HG02973 (cell line): Measurements from ENCODE around the gene RYR1.
"Not testable (repeated sequence)": the region's sequence is repeated elsewhere in the genome, so short reads cannot be mapped to it uniquely, and the experiment has no call there.

Experiments used
- ATAC-seq: cut with Tn5 transposase; IDR thresholded peaks from one replicate; pipeline ENCODE4 v1.9.1; 2021; ENCODE audit warnings: moderate library complexity; ENCODE audit not compliant: unreplicated experiment

The RYR1 gene

DNA sequence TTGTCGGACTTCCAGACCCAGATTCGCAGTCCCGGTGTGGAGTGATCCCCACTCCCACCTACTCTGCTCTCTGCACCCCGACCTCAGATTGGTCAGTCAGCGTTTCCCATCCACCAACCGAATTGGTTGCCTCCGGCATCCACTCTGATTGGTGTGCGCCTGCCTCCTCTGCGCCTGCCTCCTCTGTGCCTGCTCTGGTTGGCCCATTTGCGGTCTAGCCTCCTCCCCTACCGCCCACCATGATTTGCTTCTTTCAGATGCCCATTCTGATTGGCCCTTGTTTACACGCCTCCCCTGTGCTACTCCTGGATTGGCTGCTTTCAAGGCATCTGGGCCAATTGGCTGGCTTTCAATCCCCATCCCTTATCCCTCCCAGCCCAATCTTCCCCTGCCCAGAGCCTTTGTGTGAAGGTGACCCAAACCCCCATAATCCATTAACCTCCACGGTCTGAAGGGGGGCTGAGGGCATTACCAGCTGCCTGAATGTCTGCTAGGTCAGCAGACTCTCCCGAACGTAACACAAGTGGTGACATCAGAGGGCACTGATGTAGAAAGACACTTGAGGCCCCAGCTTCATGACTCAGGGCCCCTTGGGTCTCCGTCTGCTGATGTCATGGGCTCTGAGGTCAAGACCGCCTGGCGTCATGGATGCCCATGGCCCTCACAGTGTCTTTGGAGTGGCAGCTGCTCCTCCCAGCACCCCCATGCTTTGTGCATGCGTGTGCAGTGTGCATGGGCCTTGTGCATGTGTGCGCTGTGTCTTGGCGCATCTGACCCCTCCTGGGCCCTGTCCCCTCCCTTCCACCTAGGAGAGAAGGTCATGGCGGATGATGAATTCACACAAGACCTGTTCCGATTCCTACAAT lies 103.8 kb downstream of the RYR1 start:
- ATAC-seq, result no peak

- no peak for ATAC-seq
These were observed 104.9 kb downstream of the RYR1 start for GRCh38 chr19:38538386-38538785.

GRCh38 chr19:38538793-38539528 lies 105.5 kb downstream of the RYR1 start:
- no peak for ATAC-seq

DNA sequence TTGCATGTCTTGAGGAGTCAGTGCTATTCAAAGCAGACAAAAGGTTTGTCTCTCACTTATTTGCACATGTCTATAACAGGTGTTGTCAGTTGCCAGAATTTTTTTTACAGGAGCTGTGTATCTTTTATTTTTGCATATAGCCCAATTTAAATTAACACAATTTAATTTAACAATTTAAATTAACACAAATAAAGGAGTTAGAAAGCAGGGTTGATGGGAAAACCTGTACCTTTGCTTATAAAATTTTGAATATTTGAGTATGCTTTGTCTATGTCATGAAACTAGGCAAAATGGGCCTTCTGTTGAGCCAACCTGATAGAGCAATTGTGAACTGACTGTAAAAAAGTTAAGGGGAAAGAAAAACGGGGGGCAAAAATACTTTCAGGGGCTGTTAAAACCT lies 106.3 kb downstream of the RYR1 start:
- ATAC-seq, result no peak

DNA sequence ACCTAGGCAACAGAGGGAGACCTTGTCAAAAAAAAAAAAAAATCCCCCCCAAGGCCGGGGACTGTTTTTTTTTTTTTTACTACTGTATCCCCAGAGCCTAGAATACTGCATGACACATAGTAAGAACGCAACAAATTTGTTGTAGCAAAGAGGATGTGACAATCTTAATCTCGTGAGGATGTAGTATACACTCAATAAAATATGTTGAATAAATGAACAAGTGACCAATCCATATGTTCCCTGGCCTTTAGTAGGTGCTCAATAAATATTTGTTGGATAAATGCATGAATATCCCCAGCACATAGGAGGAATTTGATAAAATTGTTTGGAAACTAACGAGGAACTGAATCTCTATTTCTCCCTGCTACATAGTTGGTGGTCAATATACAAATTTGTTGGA lies 108.5 kb downstream of the RYR1 start:
- ATAC-seq, result no peak

DNA sequence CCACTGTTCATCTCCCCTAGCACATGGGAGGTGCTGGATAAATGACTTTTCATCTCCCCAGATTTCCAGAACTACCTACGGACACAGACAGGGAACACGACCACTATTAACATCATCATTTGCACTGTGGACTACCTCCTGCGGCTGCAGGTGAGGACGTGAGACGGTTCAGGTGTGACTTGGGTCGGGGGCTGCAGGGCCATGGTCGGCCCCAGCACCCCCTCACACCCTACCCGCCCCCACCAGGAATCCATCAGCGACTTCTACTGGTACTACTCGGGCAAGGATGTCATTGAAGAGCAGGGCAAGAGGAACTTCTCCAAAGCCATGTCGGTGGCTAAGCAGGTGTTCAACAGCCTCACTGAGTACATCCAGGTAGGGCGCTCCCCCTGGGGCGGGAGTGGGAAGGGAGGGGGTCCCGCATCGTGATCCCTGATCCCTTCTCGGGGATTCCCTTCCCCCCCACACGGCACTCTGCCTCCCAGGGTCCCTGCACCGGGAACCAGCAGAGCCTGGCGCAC lies 109.9 kb downstream of the RYR1 start:
- no peak for ATAC-seq

DNA sequence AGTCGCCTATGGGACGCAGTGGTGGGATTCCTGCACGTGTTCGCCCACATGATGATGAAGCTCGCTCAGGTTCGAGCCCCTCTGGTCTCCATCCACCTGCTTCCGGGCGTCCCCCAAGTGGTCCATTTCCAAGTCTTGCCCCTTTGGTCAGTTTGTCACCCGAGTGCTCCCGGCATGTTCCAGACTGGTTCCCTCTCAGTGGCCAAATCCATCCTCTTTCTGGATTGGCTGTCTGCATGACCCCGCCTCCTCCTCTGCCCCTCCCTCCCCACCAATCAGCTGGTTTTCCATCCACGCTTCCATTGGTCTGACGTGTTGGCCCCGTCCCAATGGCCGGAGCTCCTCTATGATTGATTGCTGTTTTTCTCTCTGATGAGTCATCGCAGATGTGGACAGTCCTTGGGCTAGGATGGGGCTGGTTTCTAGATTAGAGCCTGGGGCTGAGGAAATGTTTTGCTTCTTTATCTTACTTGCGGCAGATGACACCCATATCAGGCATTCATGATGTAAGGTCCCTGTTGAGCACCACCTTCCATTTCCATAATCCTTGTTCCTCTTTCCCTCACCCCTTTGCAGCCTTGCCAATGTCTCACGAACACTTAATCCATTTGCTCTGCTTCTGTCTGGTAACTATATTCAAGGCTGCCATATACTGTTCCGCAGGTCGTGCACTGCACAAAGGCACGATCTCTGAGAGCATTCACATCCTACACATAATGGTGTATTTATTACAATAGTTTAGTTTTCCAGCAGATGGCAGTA lies 110.5 kb downstream of the RYR1 start:
- peak; percentile 74 for ATAC-seq

- no peak for ATAC-seq
These were observed 111.3 kb downstream of the RYR1 start for GRCh38 chr19:38544569-38545315.

DNA sequence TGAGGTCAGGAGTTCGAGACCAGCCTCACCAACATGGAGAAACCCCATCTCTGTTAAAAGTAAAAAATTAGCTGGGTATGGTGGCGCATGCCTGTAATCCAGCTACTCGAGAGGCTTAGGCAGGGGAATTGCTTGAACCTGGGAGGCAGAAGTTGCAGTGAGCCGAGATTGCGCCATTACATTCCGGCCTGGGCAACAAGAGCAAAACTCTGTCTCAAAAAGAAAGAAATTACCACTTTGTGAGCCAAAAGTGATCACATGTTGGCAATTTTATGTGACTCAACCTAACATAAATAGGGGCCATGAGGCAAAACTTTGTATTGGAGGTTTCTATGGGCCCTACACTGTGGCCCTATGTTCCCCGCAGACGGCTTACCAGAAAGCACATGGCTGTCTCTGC lies 112.1 kb downstream of the RYR1 start:
- ATAC-seq, result no peak

- ATAC-seq, result no peak
These were observed 113.9 kb downstream of the RYR1 start for GRCh38 chr19:38547421-38547820.

GRCh38 chr19:38549061-38549460 lies 115.6 kb downstream of the RYR1 start:
- no peak for ATAC-seq

GRCh38 chr19:38549942-38550341 lies 116.5 kb downstream of the RYR1 start:
- no peak for ATAC-seq

GRCh38 chr19:38550376-38550775 lies 116.9 kb downstream of the RYR1 start:
- no peak for ATAC-seq

DNA sequence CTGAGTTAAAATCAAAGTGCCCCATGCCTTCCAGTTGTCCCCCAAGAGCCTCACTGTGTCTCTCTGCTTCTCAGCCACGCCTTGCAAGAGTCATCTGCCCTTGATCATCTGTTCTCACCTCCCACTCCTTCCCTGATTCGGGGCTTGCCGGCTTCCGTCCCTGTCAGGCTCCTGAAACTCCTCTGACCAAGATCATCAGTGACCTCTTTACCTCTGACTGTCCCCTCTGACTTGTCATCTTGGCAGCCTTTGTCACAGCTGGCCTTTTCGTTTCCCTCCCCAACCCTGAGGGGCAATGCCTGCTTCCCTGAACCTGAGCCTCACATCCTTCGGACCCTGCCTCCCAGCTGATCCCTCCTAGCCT lies 117.9 kb downstream of the RYR1 start:
- ATAC-seq, result peak; percentile 53

DNA sequence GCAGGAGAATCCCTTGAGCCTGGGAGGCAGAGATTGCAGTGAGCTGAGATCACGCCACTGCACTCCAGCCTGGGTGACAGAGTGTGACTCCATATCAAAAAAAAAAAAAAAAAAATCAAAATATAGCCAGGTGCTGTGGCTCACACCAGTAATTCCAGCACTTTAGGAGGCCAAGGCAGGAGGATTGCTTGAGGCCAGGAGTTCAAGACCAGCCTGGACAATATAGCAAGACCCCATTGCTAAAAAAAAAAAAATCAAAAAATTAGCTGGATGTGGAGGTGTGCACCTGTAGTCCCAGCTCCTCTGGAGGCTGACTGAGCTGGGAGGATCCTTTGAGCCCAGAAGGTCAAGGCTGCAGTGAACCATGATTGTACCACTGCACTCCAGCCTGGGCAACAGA lies 119.7 kb downstream of the RYR1 start:
- not testable (repeated sequence) for ATAC-seq

- no peak for ATAC-seq
These were observed 121.2 kb downstream of the RYR1 start for GRCh38 chr19:38554676-38555141.

- ATAC-seq, result no peak
These were observed 121.7 kb downstream of the RYR1 start for GRCh38 chr19:38555200-38555599.

DNA sequence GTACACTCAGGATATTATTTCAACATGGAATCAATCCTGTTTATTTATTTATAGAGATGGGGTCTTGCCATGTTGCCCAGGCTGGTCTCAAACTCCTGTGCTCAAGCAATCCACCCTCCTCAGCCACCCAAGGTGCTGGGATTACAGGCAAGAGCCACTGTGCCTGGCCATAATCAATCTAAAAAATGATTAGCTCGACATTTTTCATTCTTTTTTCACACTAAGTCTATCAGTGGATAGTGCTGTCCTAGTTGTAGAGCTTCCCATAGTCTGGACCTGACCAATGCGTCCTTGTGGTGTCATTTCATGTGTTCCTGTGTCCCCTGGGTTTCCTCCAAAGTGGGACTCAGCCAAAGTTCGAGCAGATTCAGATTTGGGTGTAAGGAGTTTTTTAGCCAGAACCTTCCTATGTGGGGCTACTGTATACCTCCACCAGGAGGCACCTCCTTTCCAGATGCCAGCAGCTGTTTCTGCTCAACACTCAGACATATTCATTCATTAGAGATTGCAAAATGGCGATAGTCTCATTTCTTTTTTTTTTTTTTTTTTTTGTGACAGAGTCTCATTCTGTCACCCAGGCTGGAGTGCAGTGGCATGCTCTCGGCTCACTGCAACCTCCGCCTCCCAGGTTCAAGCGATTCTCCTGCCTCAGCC lies 123.2 kb downstream of the RYR1 start:
- no peak for ATAC-seq

DNA sequence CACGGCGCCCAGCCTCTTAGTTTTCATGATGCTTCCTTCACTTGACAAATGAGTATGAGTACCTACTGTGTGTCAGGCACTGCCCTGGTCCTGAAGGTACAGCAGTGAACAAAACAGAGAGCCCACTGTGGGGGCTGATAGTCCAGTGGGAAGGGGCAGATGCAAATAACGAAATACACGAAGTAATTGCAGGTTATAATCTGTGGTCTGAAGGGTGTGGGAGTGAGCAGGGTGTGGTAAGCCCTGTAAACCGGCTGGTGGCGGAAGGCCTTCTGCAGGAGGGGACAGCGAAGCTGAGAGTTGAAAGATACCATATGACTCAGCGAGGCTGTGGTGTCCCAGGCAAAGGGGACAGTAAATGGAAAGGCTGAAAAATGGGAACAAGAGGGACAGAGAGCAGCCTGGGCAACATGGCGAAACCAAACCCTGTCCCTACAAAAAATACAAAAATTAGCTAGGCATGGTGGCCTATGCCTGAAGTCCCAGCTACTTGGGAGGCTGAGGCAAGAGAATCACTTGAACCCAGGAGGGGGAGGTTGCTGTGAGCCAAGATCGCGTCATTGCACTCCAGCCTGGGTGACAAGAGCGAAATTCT lies 123.8 kb downstream of the RYR1 start:
- peak; percentile 47 for ATAC-seq

DNA sequence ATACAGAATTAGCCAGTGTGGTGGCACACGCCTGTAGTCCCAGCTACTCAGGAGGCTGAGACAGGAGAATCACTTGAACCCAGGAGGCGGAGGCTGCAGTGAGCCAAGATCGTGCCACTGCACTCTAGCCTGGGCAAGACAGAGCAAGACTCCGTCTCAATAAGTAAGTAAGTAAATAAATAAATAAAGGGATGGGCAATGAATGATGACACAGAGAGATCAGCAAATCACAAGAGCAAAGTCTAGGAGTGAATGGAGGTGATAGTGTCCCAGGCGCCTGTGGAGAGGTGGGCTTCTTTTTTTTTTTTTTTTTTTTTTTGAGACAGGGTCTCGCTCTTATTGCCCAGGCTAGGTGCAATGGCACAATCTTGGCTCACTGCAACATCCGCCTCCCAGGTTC lies 125.4 kb downstream of the RYR1 start:
- not testable (repeated sequence) for ATAC-seq
